Neural cell (in vitro differentiated cells): ENCODE data around the gene M1AP. TPM values are rescaled to one million over a fixed set of nuclear protein-coding genes. Genes with fewer than 3 reads are reported as not detected.

Source experiments
- H2AFZ ChIP-seq: fragments of 200-600, 300-800 bp; sonication (generic), shearing (Covaris generic); 2 replicates; pipeline ENCODE4 v1.6.0; 2014; ENCODE audit warnings: low read depth, mild to moderate bottlenecking, antibody characterized with exemption, low read length, moderate library complexity
- H3F3A ChIP-seq: fragments of 200-600 bp; shearing (Covaris generic); 2 replicates; pipeline ENCODE4 v1.6.1; 2016; ENCODE audit warnings: mild to moderate bottlenecking, moderate library complexity, mixed read lengths, antibody characterized with exemption, low read length; ENCODE audit not compliant: insufficient read depth, poor library complexity, severe bottlenecking
- H3K27ac ChIP-seq: fragments of 200-600, 300-800 bp; sonication (generic), shearing (Covaris generic); 2 replicates; pipeline ENCODE4 v1.5.1; 2014; ENCODE audit warnings: mild to moderate bottlenecking, low read length, moderate library complexity
- H3K27me3 ChIP-seq: fragments of 300-800, 200-600 bp; sonication (generic), shearing (Covaris generic); 2 replicates; pipeline ENCODE4 v1.6.0; 2014; ENCODE audit warnings: mild to moderate bottlenecking, low read depth, low read length, moderate library complexity; ENCODE audit not compliant: insufficient read depth
- H3K36me3 ChIP-seq: fragments of 300-800, 200-600 bp; sonication (generic), shearing (Covaris generic); 2 replicates; pipeline ENCODE4 v1.5.1; 2014; ENCODE audit warnings: mild to moderate bottlenecking, antibody characterized with exemption, low read length, moderate library complexity; ENCODE audit not compliant: insufficient read depth
- H3K4me2 ChIP-seq: fragments of 300-800, 200-600 bp; sonication (generic), shearing (Covaris generic); 2 replicates; pipeline ENCODE4 v1.6.0; 2014; ENCODE audit warnings: mild to moderate bottlenecking, low read length
- H3K4me3 ChIP-seq: fragments of 300-800, 200-600 bp; sonication (generic), shearing (Covaris generic); 2 replicates; pipeline ENCODE4 v1.5.1; 2014; ENCODE audit warnings: mild to moderate bottlenecking, low read length, moderate library complexity
- H3K79me2 ChIP-seq: fragments of 200-600 bp; shearing (Covaris generic); replicated peaks from 2 replicates; pipeline ENCODE4 v1.6.0; 2014; ENCODE audit warnings: mild to moderate bottlenecking, low read length, moderate library complexity; ENCODE audit not compliant: insufficient read depth
- H3K9ac ChIP-seq: fragments of 300-800, 200-600 bp; sonication (generic), shearing (Covaris generic); 2 replicates; pipeline ENCODE4 v1.6.1; 2016; ENCODE audit warnings: mild to moderate bottlenecking, low read length, mixed read lengths
- H3K9me2 ChIP-seq: fragments of 200-600 bp; shearing (Covaris generic); 2 replicates; pipeline ENCODE4 v1.6.1; 2016; ENCODE audit warnings: mild to moderate bottlenecking, low read length, mixed read lengths; ENCODE audit not compliant: insufficient read depth
- H3K9me3 ChIP-seq: fragments of 200-600, 300-800 bp; sonication (generic), shearing (Covaris generic); 2 replicates; pipeline ENCODE4 v1.6.1; 2016; ENCODE audit warnings: mild to moderate bottlenecking, mixed run types, low read length, moderate library complexity, mixed read lengths
- H4K20me1 ChIP-seq: fragments of 200-600 bp; shearing (Covaris generic); 2 replicates; pipeline ENCODE4 v1.6.1; 2016; ENCODE audit warnings: mild to moderate bottlenecking, mixed run types; ENCODE audit not compliant: insufficient read depth
- CTCF ChIP-seq: fragments of 450-650 bp; IDR thresholded peaks from 2 replicates; pipeline ENCODE4 v1.5.1; 2014; ENCODE audit warnings: antibody characterized with exemption, mild to moderate bottlenecking, moderate library complexity; ENCODE audit not compliant: poor library complexity, severe bottlenecking
- EP300 ChIP-seq: fragments of 450-650 bp; conservative IDR thresholded peaks from 2 replicates; pipeline ENCODE4 v1.6.1; 2014; ENCODE audit warnings: antibody characterized with exemption, mild to moderate bottlenecking, moderate library complexity; ENCODE audit not compliant: poor library complexity, severe bottlenecking
- EZH2 ChIP-seq: fragments of 200-600, 300-800 bp; shearing (Covaris generic), sonication (generic); IDR thresholded peaks from 2 replicates; pipeline ENCODE4 v1.6.1; 2014; ENCODE audit warnings: antibody characterized with exemption, low read length, borderline replicate concordance, mild to moderate bottlenecking; ENCODE audit not compliant: insufficient read depth, poor library complexity, severe bottlenecking
- MXI1 ChIP-seq: fragments of 450-650 bp; conservative IDR thresholded peaks from 2 replicates; pipeline ENCODE4 v1.6.1; 2014; ENCODE audit warnings: antibody characterized with exemption, mild to moderate bottlenecking; ENCODE audit not compliant: poor library complexity, severe bottlenecking
- POLR2AphosphoS5 ChIP-seq: IDR thresholded peaks from 2 replicates; pipeline ENCODE4 v1.6.1; 2012
- RAD21 ChIP-seq: fragments of 450-650 bp; conservative IDR thresholded peaks from 2 replicates; pipeline ENCODE4 v1.6.1; 2014; ENCODE audit warnings: antibody characterized with exemption, mild to moderate bottlenecking, moderate library complexity
- REST ChIP-seq: IDR thresholded peaks from 2 replicates; pipeline ENCODE4 v1.6.1; 2012; ENCODE audit warnings: borderline replicate concordance
- SMC3 ChIP-seq: fragments of 450-650 bp; conservative IDR thresholded peaks from 2 replicates; pipeline ENCODE4 v1.6.1; 2014; ENCODE audit warnings: antibody characterized with exemption, mild to moderate bottlenecking, moderate library complexity; ENCODE audit not compliant: poor library complexity
- TAF1 ChIP-seq: IDR thresholded peaks from 2 replicates; pipeline ENCODE4 v1.6.1; 2012; ENCODE audit warnings: low read depth
- polyA plus RNA-seq: library from polyadenylated mRNA; depleted of rRNA; stranded (reverse); fragments of >200 nt; gene quantifications from 2 replicates; pipeline ENCODE4 v1.2.3, GENCODE V29; 2014

M1AP gene
- polyA plus RNA-seq, 1 donor from 2014 or later: not detected

GRCh38 chr2:74531666-74532065, 116.5 kb downstream of the M1AP start:
- H3K9me3 ChIP-seq: no peaks in the 10 kb centered on the region
- no peak overlapping the region for H3K9ac ChIP-seq
- TF ChIP-seq MXI1 (no peak), TAF1 (no peak), EP300 (no peak), REST (no peak)
- H3K27ac ChIP-seq: no peak overlapping the region
- peaks cover 14% of the 10 kb centered on the region for H3K79me2 ChIP-seq
- H4K20me1 ChIP-seq: no peaks in the 10 kb centered on the region
- H2AFZ ChIP-seq: no peak overlapping the region
- no peak overlapping the region for H3K4me2 ChIP-seq
- no peaks in the 10 kb centered on the region for H3K36me3 ChIP-seq
- H3K27me3 ChIP-seq: no peaks in the 10 kb centered on the region
- no peaks in the 10 kb centered on the region for H3K9me2 ChIP-seq
- peak overlapping the region; percentile 73 for H3K4me3 ChIP-seq
- no peaks in the 10 kb centered on the region for H3F3A ChIP-seq

- H3K27me3 ChIP-seq: no peaks in the 10 kb centered on the region
- no peaks in the 10 kb centered on the region for H3K9me3 ChIP-seq
- peaks cover 14% of the 10 kb centered on the region for H3K79me2 ChIP-seq
- no peaks in the 10 kb centered on the region for H3K9me2 ChIP-seq
- H3K36me3 ChIP-seq: no peaks in the 10 kb centered on the region
- H3K4me2 ChIP-seq: peak overlapping the region; percentile 86
- peak overlapping the region; percentile 75 for H3K27ac ChIP-seq
- H2AFZ ChIP-seq: peak overlapping the region; percentile 40
- TF ChIP-seq MXI1 (no peak), RAD21 (no peak), SMC3 (no peak), TAF1 (no peak), REST (no peak), CTCF (no peak), POLR2AphosphoS5 (no peak), EP300 (no peak), EZH2 (no peak)
- no peaks in the 10 kb centered on the region for H3F3A ChIP-seq
- H3K4me3 ChIP-seq: peak overlapping the region; percentile 73
- peak overlapping the region; percentile 78 for H3K9ac ChIP-seq
- H4K20me1 ChIP-seq: no peaks in the 10 kb centered on the region
Measured at GRCh38 chr2:74530239-74531187, 117.6 kb downstream of the M1AP start.
